ENCODE results near the gene RAD17.
A peak's percentile ranks its signal among the peaks of the same experiment; 100 is the strongest.
"Not testable (repeated sequence)": the region's sequence is repeated elsewhere in the genome, so short reads cannot be mapped to it uniquely, and the experiment has no call there.

RAD17 gene

DNA sequence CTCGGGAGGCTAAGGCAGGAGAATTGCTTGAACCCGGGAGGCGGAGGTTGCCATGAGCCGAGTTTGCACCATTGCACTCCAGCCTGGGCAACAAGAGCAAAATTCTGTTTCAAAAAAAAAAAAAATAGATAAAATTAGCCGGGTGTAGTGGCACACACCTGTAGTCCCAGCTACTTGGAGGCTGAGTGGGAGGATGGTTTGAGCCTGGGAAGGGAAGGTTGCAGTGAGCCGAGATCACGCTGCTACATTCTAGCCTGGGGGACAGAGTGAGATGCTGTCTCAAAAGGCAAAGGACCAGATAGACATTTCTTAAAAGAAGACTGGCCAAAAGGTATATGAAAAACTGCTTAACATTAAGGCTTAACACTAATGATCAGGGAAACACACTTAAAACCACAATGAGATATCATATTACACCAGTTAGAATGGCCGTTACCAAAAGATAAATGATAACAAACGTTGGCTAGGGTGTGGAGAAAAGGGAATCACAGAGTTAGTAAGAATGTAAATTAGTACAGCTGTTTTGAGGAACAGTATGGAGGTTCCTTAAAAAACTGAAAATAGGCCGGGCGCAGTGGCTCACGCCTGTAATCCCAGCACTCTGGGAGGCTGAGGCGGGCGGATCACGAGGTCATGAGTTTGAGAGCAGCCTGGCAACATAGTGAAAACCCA, 35.2 kb downstream of the RAD17 start:
- DNase-seq = no peak

DNA sequence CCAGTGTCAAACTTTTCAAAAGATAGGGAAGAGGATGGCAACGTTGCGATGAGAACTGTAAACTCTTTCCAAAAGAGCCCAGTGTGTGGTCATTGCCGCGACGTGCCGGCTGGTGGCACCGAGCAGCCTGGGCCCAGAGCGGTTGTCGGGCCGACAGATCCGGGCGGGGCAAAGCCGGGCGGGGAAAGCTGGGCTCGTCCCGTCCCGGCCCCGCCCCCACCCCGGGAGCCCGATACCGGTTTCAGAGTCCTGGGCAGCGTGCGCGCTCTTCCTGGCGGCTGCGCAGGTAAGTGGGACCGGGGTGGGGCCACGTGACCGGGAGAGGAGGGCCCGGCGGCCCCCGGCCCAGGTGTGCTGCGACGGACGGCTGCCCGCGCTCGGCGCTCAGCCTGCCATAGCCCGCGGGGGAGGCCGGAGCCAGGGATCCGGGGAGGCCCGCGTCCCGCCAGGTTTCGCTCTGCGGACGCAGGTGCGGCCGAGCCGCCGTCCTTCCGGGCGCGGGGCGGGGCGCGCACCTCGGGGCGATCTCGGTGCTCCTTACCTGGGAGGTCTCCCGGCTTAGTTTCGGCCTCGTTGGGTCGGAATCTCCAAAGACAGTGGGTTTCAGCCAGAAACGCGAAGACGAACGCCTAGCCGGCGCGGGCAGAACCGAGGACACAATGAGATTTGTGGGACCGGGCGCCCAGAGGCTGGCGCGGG, 45.4 kb downstream of the RAD17 start, which contains the start of gene MARVELD2:
TSS of gene MARVELD2 (plus strand) at position 232 of the 699 bp plus-strand sequence. CDS start 4,270 bp downstream, outside the sequence.
- peak; percentile 2 to 41 (median 18) for DNase-seq

DNA sequence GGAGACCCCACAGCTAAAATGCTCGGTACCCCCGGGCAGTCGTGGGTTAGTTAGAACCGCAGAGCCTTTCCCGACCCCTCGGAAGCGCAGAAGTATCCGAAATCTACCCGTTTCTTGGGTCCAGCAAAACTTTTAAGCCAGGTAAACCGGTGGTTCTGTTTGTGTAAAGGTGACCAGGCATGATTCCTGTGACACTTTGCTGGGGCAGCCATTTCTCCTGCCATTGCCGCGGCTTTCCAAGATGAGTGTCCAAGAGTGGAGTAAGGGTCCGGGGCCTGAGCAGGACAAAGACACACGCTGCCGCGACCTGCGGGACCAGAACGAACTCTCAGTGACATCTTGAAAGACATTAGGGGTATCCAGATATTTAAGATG, 46.0 kb downstream of the RAD17 start:
- DNase-seq = no peak

DNA sequence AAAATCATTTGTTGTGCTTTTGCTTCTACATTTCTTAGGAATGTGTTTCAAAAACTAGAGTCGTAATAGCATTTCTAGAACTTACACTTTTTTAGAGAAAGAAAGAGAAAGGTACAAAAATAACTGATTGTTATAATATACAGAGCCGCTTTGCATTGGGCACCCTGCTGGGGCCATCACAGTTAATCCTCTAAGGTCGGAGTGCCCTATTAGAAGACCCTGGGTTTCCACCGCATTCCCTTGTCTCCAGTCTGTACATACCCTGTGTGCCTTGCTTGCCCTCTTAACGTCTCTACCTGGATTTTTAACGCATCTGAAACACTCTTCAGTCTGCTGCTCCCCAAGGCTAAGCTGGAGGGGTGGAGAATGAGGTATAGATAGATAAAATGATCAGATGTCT, 46.6 kb downstream of the RAD17 start:
- DNase-seq = no peak

DNA sequence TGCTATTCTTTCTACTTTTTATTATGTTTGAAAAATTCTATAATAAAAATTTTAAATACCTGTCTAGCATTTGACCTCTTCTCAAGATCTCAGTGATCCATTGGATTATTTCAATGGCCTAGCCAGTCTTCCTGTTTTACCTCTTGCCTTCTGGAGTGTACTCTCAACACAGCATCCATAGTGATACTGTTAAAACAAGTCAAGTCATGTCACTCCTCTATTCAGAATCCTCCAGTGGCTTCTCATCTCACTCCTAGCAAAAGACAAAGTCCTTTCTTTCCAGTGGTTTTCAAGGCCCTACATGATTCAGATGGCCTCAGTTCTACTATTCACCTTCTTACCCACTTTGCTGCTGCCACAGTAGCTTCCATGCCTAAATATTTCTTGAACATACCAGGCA, 47.1 kb downstream of the RAD17 start:
- DNase-seq = no peak

DNA sequence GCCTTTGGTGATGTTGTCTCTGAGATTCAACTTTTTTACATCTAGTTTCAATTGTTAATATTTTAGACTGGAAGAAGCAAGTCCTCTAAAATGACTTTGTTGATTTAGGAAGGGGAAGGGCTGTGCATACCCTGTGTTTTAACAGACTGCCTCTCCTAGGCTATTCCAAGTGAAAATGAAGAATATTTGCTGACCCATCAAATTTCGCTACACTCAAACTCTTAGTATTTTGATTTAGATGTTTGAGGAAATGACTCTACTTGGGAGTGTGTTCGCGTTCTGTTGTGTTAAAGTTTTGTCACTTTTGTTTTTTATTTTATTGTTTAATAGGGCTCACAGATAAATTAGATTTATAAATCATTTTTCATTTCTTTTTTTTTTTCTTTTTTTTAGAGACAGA, 48.9 kb downstream of the RAD17 start:
- DNase-seq = no peak

DNA sequence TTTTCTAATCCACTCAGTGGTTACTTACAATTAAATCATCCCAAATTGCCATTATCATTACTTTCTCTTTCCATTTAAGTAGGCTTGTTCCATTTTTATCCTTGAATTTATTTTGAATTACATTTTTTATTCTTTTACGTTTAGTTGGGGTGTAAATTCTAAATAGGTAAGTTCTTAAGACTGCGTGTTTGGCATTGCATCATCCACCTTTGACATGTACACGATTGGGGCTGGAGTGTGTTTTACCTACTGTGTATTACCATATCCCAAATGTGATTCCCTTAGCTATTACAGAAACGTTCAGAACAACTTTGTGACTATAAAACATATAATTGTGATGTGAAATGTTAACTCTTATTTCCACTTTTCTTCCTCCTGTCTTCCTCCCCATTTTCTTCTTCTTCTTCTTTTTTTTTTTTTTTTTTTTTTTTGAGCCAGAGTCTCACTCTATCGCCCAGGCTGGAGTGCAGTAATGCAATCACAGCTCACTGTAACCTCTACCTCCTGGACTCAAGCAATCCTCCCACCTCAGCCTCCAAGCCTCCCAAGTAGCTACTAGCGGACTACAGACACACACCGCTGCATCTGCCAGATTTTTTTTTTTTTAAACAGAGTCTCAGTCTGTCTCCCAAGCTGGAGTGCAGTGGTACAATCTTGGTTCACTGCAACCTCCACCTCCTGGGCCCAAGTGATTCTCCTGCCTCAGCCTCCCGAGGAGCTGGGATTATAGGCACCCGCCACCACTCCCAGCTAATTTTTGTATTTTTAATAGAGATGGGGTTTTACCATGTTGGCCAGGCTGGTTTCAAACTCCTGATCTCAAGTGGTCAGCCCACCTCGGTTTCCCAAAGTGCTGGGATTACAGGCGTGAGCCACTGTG, 62.0 kb downstream of the RAD17 start:
- no peak for DNase-seq

DNA sequence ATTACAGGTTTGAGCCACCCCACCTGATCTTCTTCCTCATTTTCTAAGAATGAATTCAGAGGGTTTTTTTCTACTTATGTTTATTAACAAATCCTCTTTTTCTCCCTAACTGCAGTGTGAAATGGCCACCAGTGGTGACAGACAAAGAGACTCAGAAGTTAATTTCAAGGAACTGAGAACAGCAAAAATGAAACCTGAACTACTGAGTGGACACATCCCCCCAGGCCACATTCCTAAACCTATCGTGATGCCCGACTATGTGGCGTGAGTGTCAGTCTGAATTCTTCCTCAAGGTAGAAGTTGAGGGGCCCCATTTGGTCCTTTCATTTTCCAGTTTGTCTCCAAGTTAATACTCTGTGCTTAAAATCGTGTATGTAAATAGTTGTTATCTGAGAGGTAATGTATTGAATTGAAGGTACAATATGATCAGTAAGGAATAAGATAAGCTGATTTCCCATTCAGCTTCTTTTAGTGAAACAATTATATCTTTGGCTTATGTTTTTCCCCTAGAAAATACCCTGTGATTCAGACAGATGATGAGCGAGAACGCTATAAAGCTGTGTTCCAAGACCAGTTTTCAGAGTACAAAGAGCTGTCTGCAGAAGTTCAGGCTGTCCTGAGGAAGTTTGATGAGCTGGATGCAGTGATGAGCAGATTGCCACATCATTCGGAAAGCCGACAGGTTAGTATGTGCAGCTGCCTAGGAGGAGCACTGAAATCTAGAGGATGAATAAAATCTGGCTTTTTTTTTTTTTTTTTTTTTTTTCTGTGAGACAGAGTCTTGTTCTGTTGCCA, 63.0 kb downstream of the RAD17 start:
- DNase-seq = peak in 1 of 5 experiments; percentile 11

DNA sequence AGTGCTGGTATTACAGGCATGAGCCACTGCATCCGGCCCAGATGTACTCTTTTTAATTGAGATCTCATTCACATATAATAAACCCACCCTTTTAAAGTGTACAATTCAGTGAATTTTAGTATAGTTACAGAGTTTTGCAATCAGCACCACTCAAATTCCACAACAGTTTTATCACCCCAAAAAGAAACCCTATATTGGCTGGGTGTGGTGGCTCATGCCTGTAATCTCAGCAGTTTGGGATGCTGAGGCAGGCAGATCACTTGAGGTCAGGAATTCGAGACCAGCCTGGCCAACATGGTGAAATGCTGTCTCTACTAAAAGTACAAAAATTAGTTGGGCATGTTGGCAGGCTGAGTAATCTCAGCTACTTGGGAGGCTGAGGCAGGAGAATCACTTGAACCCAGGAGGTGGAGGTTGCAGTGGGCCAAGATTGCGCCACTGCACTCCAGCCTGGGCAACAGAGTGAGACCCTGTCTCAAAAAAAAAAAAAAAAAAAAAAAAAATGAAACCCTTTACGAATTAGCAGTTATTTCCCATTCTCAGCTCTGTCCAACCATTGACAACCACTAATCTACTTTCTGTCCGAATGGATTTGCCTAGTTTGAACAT, 65.8 kb downstream of the RAD17 start:
- not testable (repeated sequence) for DNase-seq

DNA sequence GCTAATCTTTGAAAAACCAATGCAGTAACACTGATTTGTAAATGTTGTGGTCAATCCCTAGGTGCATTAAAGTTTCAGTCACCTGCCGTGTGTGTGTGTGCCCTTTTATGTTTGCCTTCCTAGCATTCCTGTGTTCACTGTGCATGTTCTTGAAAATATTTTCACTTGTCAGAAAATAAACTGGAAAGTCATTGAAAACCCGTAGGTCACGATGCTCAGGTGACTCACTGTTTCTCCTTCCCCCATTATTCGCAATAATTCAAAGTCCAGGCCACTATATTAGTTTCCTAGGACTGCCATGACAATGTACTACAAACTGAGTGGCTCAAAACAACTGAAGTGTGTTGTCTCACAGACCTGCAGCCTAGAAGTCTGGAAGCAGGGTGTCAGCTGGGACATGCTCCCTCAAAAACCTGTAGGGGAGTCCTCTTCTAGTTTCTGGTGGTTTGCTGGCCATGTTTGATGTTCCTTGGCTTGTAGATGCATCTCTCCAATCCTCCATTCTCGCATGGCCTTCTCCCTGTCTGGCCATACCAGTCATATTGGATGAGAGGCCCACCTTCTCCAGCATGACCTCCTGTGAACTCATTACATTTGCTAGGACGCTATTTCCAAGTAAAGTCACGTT, 74.6 kb downstream of the RAD17 start:
- DNase-seq = no peak

DNA sequence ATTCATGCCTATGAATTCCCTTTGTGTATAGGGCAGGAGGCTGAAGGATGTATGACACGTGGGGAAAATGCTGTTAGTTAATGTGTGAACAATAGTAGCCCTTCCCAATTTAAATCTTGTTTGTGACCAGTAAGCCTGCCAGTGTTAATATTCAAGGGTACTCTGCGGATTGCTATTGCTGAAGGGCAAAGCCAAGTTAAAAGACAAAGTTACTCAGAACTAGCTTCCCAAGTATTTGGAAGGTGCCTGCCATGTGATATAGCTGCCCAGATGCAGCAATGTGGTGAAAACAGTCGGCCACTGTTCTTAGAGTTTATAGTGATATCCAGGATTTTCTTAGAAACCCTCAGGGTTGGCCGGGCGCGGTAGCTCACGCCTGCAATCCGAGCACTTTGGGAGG, 79.9 kb downstream of the RAD17 start:
- DNase-seq = no peak

DNA sequence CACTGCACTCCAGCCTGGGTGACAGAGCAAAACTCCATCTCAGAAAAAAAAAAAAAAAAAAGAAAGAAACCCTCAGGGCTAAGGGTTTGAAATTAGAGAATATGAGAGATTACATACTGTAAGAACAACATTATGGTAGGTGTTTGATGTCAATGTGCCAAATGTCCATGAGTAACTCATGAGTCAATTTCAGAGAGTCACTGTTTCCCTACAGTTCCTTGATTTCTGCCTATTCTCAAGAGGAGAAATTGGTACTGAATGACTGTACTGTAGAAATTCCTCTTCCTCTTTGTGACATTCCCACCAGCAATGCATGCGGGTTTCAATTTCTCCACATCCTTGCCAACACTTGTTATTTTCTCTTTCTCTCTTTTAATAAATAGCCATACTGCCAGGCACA, 80.5 kb downstream of the RAD17 start:
- no peak for DNase-seq

DNA sequence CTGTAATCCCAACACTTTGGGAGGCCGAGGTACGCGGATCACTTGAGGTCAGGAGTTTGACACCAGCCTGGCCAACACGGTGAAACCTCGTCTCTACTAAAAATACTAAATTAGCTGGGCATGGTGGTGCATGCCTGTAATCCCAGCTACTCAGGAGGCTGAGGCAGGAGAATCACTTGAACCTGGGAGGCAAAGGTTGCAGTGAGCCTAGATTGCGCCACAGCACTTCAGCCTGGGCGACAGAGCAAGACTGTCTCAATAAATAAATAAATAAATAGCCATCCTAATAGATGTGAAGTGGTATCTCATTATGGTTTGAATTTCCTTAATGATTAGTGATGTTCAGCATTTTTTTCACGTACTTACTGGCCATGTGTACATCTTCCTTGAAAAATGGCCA, 80.9 kb downstream of the RAD17 start:
- not testable (repeated sequence) for DNase-seq

DNA sequence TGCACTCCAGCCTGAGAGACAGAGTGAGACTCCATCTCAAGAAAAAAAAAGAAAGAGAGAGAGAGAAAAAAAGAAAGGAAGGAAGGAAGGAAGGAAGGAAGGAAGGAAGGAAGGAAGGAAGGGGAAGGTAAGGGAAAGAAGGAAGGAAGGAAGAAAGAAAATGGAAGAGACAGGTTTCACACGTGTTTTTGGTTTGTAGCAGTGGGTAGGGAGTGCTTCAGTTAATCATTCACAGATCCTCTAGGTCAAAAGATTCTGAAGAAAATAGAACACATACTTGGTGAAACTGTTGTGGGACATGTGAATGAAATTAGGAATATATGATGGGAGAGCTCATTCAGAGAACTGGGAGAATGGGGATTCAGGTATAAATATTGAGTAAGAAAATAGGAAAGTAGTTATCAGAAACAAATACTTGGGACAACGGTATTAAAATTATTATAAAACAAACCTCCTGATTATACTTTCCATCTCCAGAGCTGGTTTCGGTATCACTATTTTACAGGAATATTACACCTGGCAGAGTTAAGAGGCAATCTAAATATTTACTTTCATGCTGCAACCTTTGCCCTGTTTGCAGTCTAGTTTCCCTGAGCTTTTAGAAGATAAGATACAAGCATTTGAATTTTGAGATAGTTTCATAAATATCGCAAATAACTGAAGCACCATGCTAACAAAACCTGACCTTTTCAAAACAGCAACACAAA, 82.5 kb downstream of the RAD17 start:
- DNase-seq = no peak

DNA sequence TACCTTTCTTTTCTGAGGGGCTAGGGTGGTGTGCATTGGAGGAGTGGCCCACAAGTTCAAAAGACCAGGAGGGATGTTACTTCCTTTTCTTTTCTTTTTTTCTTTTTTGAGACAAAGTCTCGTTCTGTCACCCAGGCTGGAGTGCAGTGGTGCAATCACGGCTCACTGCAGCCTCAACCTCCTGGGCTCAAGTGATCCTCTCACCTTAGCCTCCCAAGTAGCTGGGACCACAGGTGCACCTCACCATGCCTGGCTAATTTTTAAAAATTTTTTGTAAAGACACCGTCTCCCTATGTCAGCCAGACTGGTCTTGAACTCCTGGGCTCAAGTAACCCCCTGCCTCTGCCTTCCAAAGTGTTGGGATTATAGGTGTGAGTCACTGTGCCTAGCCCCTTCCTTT, 83.9 kb downstream of the RAD17 start:
- DNase-seq = not testable (repeated sequence)

DNA sequence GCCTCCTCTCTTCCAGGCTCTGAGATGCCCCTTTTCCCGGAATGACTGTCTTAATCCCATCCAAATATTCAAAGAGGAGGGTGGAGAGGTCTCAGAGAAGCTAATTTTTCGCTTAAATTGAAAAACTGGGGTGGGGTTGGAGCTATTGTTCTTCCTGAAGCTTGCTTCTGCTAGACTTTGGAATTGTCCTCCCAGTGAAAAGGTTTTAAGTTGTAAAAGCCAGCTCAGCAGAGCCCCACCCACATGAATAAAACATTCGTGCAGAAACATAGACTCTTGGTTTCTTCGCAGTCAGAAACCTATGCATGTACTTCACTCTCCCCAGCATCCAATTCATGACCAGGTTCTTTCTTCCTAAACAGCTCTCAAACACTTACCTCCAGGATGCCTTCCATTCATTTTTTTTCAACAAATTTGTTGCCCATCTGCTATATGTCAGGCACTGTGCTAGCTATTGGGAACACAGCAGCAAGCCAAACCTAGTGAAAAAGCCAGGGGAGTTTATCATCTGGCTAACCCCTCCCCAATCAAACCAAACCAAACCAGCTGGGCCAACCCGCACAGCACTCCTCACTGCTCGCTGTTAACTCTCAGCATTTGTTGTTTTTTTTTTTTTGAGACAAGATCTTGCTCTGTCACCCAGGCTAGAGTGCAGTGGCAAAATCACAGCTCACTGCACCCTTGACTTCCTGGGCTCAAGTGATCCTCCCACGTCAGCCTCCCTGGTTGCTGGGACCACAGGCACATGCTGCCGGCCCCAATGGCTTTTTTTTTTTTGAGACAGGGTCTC, 85.0 kb downstream of the RAD17 start:
- DNase-seq = peak in 1 of 5 experiments; percentile 87

DNA sequence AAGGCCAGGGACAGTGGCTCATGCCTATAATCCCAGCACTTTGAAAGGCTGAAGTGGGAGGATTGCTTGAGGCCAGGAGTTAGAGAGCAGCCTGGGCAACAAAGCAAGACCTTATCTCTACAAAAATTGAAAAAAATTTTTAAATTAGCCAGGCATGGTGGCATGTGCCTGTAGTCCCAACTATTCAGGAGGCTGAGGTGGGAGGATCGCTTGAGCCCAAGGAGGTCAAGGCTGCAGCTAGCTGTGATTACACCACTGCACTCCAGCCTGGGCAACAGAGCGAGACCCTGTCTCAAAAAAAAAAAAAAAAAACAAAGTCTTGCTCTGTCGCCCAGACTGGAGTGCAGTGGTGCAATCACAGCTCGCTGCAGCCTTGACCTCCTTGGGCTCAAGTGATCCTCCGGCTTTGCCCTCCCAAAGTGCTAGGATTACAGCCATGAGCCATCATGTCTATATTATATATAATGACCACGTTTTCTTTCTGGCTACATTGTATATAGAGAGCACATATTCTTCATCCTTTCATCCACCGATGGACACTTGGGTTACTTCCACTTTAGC, 85.9 kb downstream of the RAD17 start:
- not testable (repeated sequence) for DNase-seq

DNA sequence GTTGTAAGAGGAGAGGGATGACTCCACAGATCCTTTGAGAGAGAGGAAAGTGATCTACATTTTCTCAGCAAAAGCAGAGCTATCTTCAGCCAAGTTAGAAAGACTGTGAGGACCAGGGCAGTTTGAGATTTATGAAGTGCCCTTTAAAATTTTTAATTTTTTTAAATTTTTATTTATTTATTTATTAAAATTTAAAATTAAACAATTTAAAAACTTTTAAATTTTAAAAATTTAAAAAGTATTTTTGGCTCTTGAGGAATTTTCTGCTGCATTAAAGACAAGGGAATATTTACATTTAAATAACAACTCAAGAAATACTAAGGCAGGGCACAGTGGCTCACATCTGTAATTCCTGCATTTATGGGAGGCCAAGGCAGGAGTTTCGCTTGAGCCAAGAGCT, 92.6 kb downstream of the RAD17 start:
- DNase-seq = no peak
